Smooth muscle cell (in vitro differentiated cells): Measurements from ENCODE around the gene FAM193B. TPM values are rescaled to one million over a fixed set of nuclear protein-coding genes. Genes with fewer than 3 reads are reported as not detected.
"Not testable (repeated sequence)": the region's sequence is repeated elsewhere in the genome, so short reads cannot be mapped to it uniquely, and the experiment has no call there.

ENCODE experiments used
- DNase-seq: peaks from one replicate; lab custom pipeline; 2025; ENCODE audit not compliant: unreplicated experiment; lab: John Stamatoyannopoulos, UW
- H2AFZ ChIP-seq: fragments of 200-600 bp; sonication (generic); 2 replicates; pipeline ENCODE4 v1.6.0; 2016; ENCODE audit warnings: antibody characterized with exemption, low read depth, mild to moderate bottlenecking
- H3F3A ChIP-seq: fragments of 200-600 bp; sonication (generic); 2 replicates; pipeline ENCODE4 v1.6.0; 2017; ENCODE audit warnings: antibody characterized with exemption, low read depth
- H3K27ac ChIP-seq: fragments of 200-600 bp; sonication (generic); 2 replicates; pipeline ENCODE4 v1.5.1; 2016; ENCODE audit warnings: low read depth, mild to moderate bottlenecking
- H3K27me3 ChIP-seq: fragments of 200-600 bp; sonication (generic); 2 replicates; pipeline ENCODE4 v1.6.1; 2016; ENCODE audit warnings: low read depth, mild to moderate bottlenecking
- H3K36me3 ChIP-seq: fragments of 200-600 bp; sonication (generic); 2 replicates; pipeline ENCODE4 v1.5.1; 2016; ENCODE audit warnings: low read depth
- H3K4me1 ChIP-seq: fragments of 200-600 bp; sonication (generic); 2 replicates; pipeline ENCODE4 v1.5.1; 2016; ENCODE audit warnings: low read depth
- H3K4me2 ChIP-seq: fragments of 200-600 bp; sonication (generic); 2 replicates; pipeline ENCODE4 v1.6.0; 2016; ENCODE audit warnings: mild to moderate bottlenecking
- H3K4me3 ChIP-seq: fragments of 200-600 bp; sonication (generic); 2 replicates; pipeline ENCODE4 v1.5.1; 2016; ENCODE audit warnings: mild to moderate bottlenecking
- H3K79me2 ChIP-seq: fragments of 200-600 bp; sonication (generic); 2 replicates; pipeline ENCODE4 v1.6.0; 2016; ENCODE audit warnings: low read depth, mild to moderate bottlenecking
- H3K9ac ChIP-seq: fragments of 200-600 bp; sonication (generic); 2 replicates; pipeline ENCODE4 v1.6.0; 2016; ENCODE audit warnings: low read depth
- H3K9me3 ChIP-seq: fragments of 200-600 bp; sonication (generic); replicated peaks from 2 replicates; pipeline ENCODE4 v1.5.1; 2016; ENCODE audit warnings: low read depth
- H4K20me1 ChIP-seq: fragments of 200-600 bp; sonication (generic); 2 replicates; pipeline ENCODE4 v1.6.0; 2016; ENCODE audit warnings: low read depth
- CTCF ChIP-seq: fragments of 200-600 bp; sonication (generic); IDR thresholded peaks from 2 replicates; pipeline ENCODE4 v1.5.1; 2017; ENCODE audit warnings: borderline replicate concordance, mild to moderate bottlenecking, antibody characterized with exemption; ENCODE audit not compliant: insufficient read depth, poor library complexity, severe bottlenecking
- WGBS: methylation state at CpG from one replicate; pipeline ENCODE4 v1.1.7; 2016; ENCODE audit warnings: low lambda C conversion rate; 5-methylcytosine and 5-hydroxymethylcytosine counted together
- polyA plus RNA-seq: library from polyadenylated mRNA; unstranded; fragments of >200 nt; fragmentation: Nextera tagmentation; extraction: Ambion mirVana; gene quantifications from 2 replicates; pipeline ENCODE4 v1.2.1, GENCODE V29; 2016
- total RNA-seq: library from RNA; depleted of rRNA; stranded (reverse); fragments of >200 nt; gene quantifications from 2 replicates; pipeline ENCODE4 v1.2.3, GENCODE V29; 2014

The FAM193B gene
- total and polyA plus RNA-seq, 2 experiments from 2014 or later, result 28.3 to 42.8 TPM

DNA sequence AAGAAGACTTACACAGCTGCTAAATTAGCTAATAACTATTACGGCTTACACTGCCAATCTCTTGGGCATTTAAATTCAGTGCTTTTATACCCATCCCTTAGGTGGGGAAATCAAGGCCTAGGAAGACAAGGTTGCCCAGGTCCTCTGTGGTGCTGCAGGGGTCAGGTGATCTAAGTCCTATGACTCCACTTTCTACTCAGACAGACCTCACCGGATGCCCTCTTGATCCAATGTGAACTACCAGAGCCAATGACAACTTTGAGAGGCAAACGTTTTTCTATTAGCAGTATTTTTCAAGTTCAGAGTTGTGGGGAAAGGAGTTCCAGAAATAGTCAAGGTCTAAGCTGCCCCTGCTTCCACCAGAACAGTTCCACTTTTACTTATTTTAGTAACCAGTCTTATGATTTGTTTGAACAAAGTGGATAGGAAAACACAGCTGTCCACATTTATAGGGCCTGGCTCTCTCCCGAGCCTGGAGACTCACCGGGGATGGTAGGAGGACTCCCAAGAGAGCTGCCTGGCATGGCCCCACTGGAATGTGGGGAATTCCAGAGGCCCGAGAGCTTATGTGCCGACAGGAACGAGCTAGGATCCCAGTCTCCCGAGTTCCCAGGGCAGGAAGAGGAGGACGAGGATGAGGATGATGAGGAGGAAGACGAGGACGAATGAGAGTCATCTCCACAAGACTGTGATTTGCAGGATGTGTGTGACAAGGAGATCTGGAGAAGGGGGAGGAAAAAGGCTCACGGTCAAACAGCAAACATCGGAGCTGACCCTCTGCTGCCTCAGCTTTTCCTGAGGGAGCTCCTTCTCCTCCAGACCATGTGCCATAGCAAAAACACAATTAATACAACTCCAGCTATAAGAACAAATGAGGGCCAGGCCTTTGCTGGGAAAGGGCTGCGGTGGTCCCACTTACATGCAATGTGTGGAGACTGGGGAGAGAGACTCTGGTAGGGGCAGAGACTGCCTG lies 16.7 kb downstream of the FAM193B start:
- H3K27me3 ChIP-seq, result no peaks in the 10 kb centered on the region
- H4K20me1 ChIP-seq, result peaks cover 85% of the 10 kb centered on the region
- 25% methylated on average over 15 of the region's 15 CpGs for WGBS
- H2AFZ ChIP-seq, result no peak overlapping the region
- peaks cover 45% of the 10 kb centered on the region for H3K79me2 ChIP-seq
- H3K27ac ChIP-seq, result peak overlapping the region; percentile 92
- H3F3A ChIP-seq, result peaks cover 7% of the 10 kb centered on the region
- H3K4me3 ChIP-seq, result no peak overlapping the region
- no peak for TF ChIP-seq CTCF
- peaks cover 9% of the 10 kb centered on the region for H3K4me1 ChIP-seq
- peak; percentile 31 for DNase-seq
- peak overlapping the region; percentile 72 for H3K9ac ChIP-seq
- peak overlapping the region; percentile 58 for H3K4me2 ChIP-seq
- H3K36me3 ChIP-seq, result peaks cover 8% of the 10 kb centered on the region
- H3K9me3 ChIP-seq, result no peaks in the 10 kb centered on the region

DNA sequence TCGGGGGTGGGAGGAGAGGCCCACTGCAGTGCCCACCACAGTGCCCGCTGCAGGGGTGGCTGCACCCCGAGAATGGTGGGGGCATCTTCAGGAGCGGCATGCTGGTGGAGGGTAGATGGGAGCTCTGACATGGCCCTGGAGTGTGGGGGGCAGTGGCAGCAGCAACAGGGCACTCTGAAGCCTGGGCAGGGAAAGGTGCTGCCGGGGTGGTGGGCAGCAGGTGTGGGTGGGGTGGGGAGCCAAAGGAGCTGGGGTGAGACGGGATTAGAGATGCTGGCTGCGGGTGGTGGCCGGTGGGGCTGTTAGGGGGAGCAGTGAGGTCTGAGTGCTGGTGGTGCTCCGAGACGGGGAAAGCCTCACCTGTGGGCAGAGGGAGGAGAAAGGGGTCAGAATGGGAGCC lies 18.0 kb downstream of the FAM193B start:
- no peak overlapping the region for H3K4me2 ChIP-seq
- no peak overlapping the region for H3K9ac ChIP-seq
- H3K27me3 ChIP-seq, result no peaks in the 10 kb centered on the region
- H3F3A ChIP-seq, result peaks cover 7% of the 10 kb centered on the region
- DNase-seq, result no peak
- no peak overlapping the region for H3K27ac ChIP-seq
- peaks cover 34% of the 10 kb centered on the region for H3K79me2 ChIP-seq
- TF ChIP-seq CTCF, result no peak
- H4K20me1 ChIP-seq, result peaks cover 81% of the 10 kb centered on the region
- peaks cover 6% of the 10 kb centered on the region for H3K4me1 ChIP-seq
- WGBS, result over 99% methylated on average over 9 of the region's 10 CpGs
- peaks cover 8% of the 10 kb centered on the region for H3K36me3 ChIP-seq
- H3K4me3 ChIP-seq, result no peak overlapping the region
- no peak overlapping the region for H2AFZ ChIP-seq
- no peaks in the 10 kb centered on the region for H3K9me3 ChIP-seq

- H3K4me3 ChIP-seq, result no peak overlapping the region
- peaks cover 22% of the 10 kb centered on the region for H3K79me2 ChIP-seq
- peaks cover 8% of the 10 kb centered on the region for H3K36me3 ChIP-seq
- peaks cover 7% of the 10 kb centered on the region for H3F3A ChIP-seq
- H3K27me3 ChIP-seq, result no peaks in the 10 kb centered on the region
- H2AFZ ChIP-seq, result no peak overlapping the region
- H4K20me1 ChIP-seq, result peaks cover 69% of the 10 kb centered on the region
- 97% methylated on average over 7 of the region's 7 CpGs for whole genome bisulfite sequencing
- DNase-seq, result no peak
- H3K4me2 ChIP-seq, result no peak overlapping the region
- H3K9me3 ChIP-seq, result no peaks in the 10 kb centered on the region
- no peak for TF ChIP-seq CTCF
- no peak overlapping the region for H3K9ac ChIP-seq
- no peak overlapping the region for H3K27ac ChIP-seq
- H3K4me1 ChIP-seq, result peaks cover 6% of the 10 kb centered on the region
Observed at GRCh38 chr5:177535125-177535524, 19.2 kb downstream of the FAM193B start.

DNA sequence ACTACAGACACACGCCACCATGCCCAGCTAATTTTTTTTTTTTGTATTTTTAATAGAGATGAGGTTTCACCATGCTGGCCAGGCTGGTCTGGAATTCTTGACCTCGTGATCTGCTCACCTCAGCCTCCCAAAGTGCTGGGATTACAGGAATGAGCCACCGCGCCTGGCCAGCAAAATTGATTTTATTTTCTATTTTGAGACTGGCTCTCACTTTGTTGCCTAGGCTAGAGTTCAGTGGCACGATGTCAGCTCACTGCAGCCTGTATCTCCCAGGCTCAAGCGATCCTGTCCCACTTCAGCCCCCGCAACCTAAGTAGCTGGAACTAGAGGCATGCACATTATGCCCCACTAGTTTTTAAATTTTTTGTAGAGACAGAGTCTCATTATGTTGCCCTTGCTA lies 19.9 kb downstream of the FAM193B start:
- Histone ChIP-seq H4K20me1 (peaks cover 62% of the 10 kb centered on the region), H3K79me2 (peaks cover 19% of the 10 kb centered on the region)
- not testable (repeated sequence) for H3K9me3 ChIP-seq, H3K4me3 ChIP-seq, H3K36me3 ChIP-seq, H3K9ac ChIP-seq, DNase-seq, H3K27me3 ChIP-seq, H3F3A ChIP-seq, H3K27ac ChIP-seq, H3K4me2 ChIP-seq, H3K4me1 ChIP-seq, H2AFZ ChIP-seq
- whole genome bisulfite sequencing, result 95% methylated on average over 7 of the region's 7 CpGs
